Measurements from ENCODE around the gene SERINC5.

SERINC5 gene

DNA sequence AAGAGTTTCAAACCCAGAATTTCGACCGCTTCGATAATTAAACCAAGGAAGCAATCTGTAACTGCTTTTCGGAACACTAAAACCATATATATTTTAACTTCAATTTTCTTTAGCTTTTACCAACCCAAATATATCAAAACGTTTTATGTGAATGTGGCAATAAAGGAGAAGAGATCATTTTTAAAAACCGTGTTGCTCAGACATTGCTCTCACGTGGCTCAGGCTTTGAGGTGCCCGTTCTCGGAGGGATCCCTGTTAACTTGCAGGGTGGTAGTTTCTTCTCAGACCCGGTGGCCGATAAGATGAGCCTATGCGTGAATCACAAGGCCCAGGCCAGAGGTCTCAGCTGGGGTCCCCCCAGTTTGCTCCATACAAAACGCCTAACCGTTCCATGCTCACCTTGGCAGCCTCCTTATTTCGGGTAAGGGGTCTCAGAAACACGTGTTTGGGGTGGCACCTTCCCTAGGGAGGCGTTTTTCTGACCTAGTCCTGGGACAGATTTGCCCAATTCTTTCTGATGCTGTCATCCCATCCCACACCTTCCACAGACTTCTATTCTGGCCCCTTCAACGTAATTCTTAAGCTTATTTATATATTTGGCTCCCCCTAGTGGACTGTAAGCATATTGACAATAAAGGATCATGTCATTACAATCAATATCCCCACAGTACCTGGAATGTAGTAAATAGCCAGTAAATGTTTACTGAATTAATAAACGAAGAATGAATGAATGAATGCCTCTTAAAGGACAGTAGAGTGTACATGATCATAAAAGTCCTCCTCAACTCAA lies 172.6 kb downstream of the SERINC5 start:
- peak; percentile 47 to 80 for DNase-seq

DNA sequence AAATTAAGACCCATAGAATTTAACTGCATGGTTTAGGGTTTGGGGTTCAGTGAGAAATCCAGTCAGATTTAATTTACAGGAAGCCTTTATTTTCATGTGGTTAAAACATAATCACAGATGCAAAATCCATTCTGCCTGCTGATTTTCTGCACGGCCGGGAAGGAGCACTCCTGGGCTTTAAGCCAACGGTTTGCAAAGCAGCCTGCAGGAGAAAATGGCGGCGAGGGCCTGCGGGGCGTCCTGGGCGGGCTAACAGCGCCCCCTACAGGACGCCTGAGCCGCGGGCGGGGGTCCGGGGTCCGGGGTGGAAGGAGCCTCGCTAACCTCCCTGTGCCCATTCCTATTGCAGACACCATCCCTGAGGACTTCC lies 173.1 kb downstream of the SERINC5 start:
- peak; percentile 50 to 88 for DNase-seq

- DNase-seq = peak in 1 of 2 experiments; percentile 56
Measured at GRCh38 chr5:80082281-80082680, 173.6 kb downstream of the SERINC5 start.

DNA sequence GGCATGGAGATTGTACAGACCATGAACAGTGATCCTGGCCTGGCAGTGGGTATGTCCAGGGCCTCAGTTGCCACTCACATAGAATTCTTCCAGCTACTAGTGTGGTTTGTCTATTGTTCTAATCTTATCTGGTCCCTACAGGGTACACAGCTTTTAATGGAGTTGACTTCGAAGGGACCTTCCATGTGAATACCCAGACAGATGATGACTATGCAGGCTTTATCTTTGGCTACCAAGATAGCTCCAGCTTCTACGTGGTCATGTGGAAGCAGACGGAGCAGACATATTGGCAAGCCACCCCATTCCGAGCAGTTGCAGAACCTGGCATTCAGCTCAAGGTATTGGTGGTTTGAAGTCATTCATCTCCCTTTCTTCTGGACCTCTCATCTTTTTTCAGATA lies 176.9 kb downstream of the SERINC5 start:
- no peak for DNase-seq

DNA sequence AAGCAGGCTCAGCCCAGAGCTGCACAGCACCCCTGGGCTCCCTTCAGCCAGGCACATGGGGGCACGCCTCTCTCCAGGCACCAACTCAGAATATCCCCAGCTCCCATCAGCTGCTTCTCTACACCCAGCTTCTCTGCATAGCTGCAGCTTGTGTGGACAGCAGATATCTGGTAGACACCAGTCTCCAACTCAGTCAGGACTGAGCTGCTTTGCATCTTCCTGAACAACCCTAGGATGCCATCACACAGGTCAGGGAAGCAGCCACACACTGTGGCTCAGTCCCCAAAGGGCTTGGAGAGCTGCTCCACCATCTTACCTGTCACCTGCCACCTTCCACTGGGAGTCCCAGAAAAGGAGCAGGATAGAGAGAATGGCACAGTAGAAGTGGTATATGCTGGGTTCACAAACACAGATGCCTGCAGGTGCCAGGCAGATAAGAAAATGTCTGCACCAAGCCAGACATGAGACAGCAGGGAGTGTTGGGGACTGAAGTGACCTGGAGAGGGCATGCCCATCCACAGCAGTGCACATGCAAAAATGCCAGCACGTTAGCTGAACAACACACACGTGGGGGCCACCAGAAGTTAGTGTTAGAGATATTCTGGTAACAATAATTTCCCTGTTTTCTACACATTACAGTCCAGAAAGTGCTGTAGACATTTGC lies 178.7 kb downstream of the SERINC5 start:
- no peak for DNase-seq

- peak in 1 of 2 experiments; percentile 47 for DNase-seq
Measured at GRCh38 chr5:80076131-80077050, 179.5 kb downstream of the SERINC5 start.

DNA sequence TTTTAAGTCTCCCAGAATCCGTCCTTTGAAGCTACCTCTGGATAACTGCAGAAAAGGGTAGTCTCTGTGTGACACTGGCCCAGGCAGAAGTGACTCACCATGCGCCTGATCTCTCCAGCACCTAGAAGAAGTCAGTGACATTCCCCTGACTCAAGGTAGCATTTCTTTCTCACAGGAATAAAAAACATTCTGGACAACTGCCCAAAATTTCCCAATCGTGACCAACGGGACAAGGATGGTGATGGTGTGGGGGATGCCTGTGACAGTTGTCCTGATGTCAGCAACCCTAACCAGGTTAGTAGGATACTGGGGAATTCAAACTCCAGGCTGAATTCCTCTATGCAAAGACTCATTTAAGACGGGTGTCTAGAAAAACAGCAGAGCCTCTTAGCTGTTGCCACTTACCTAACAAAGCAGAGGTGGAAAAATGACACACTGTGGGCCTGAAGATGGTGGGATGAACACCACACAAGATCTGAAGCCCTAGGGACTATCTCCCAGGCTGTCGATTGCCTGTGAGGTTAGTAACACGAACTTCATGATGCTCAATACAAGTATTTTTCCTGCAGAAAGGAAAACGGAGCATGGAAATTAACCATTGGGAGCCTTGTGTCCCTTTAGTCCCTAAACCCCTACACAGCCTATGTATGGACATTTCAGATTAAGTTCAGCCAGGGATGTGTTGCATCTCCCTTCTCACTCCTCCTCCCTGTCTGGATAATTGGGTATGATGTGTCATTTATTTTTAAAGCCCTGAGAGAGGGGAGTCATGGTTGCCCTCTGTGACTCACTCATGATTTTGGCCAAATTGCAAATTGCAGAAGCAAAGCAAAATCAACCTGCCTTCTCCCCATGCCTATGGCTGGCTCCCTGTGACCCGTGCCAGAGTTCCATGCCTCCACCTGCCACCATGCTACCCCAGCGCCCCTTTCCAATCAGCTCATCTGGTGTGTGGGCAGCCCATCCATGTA lies 183.5 kb downstream of the SERINC5 start:
- DNase-seq = no peak

DNA sequence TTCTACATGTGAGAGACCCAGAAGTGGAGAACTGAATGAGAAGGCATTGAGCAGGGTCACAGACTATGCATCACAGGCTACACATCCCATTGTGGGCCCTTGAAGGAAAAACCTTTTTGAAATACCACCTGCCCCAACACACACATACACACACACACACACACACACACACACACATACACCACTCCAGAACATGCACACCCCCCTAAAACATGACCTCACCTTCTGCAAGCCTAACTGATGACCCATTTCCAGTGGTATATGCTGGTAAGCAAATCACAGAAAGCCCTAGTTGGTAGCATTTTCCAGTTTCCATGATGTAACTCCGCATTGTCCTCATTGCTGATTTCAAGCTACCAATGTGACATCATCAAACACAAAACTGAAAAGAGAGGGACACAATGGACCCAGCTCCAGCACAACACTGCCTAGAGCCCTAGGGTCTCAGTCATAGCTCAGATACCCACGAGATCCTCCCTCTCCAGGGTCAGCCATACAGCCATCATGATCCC lies 184.3 kb downstream of the SERINC5 start:
- DNase-seq = no peak

DNA sequence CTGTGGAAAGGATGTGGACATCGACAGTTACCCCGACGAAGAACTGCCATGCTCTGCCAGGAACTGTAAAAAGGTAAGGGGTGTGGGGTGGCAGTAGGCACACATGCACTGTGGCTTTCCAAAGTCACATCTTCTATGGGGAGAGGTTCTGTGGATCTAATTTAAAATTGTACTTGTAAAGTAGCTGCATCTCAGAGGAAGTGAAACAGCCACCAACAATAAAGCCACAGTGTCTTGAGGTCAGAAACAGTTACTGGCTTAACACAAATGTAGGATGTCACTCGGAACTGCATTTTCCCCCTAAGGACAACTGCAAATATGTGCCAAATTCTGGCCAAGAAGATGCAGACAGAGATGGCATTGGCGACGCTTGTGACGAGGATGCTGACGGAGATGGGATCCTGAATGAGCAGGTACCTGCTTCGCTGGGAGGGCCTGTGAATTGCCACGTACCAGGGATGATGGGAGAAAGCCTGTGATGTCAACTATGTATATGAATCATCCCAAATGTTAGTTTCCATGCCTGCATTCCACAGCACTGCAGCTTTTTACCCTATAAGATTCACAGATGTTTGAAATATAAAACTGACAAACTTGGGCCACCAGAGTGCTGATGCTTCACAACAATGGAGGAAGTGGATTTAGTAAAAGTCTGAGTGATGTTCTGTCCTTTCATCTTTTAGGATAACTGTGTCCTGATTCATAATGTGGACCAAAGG lies 185.4 kb downstream of the SERINC5 start:
- no peak for DNase-seq

GRCh38 chr5:80069918-80070318 lies 185.9 kb downstream of the SERINC5 start:
- peak; percentile 87 for DNase-seq

GRCh38 chr5:80069251-80069800 lies 186.5 kb downstream of the SERINC5 start:
- peak; percentile 97 to 98 for DNase-seq

- DNase-seq = peak in 1 of 2 experiments; percentile 8
Measured at GRCh38 chr5:80068775-80069174, 187.1 kb downstream of the SERINC5 start.

- DNase-seq = no peak
Measured at GRCh38 chr5:80068246-80068636, 187.6 kb downstream of the SERINC5 start.

DNA sequence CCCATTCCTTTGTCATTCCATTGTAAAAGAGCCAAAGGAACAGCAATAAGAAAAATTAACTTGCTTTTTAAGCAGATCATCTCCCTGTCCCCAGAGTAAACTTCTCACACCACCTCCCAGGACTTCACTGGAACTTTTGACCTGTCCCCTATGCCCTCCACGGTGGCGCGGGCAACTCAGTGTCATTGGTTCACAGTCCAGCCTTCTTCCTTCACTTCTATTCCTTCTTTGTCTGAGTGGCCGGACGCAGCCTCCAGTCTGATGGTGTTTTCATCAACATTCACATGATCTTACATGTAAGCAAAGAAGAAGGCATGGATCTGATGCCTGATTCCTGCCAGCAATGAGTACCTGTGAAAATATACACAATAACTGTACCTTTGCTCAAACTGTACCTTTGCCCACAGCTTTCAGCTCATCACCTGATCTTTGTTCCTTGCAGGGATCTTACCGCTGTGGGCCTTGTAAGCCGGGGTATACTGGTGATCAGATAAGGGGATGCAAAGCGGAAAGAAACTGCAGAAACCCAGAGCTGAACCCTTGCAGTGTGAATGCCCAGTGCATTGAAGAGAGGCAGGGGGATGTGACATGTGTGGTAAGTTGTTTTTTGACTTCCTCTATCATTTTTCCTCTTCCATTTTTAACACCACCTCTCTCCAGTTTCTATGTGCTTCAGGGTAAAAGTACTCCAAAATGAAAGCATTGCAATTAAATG lies 188.2 kb downstream of the SERINC5 start:
- DNase-seq = no peak

- no peak for DNase-seq
Measured at GRCh38 chr5:80067016-80067415, 188.8 kb downstream of the SERINC5 start.

DNA sequence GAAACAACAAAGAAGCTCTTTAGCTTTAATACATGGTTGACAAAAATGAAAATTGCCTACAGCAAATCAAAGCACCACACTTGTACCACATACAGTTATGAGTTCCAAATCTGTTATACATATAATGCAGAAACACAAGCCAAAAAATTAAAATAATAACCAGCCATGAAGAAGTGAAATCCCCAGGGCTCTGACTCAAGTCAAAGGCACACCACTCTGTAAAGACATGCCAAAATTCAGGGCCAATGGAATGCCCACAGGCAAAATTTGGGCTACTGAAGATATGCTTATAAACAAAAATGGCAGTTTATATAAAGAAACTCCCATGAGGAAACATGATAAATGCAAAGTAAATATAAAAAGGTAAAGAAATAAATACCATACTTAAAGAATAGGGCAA lies 191.7 kb downstream of the SERINC5 start:
- DNase-seq = no peak
